Measurements from ENCODE around the gene WSCD2. TPM values are rescaled to one million over a fixed set of nuclear protein-coding genes. Genes with fewer than 3 reads are reported as not detected.

WSCD2 gene
- total and polyA plus RNA-seq, 2 donors (not counting 3 experiments of a cell fraction or from before 2014, with no cell fraction given), result not detected

- Histone ChIP-seq H3K9me1 (replicated peaks; ENCODE audit: control insufficient read depth, extremely low read depth, insufficient read depth, low read length) (no peaks in the 10 kb centered on the region), H3K79me2 (ENCODE audit: control insufficient read depth, insufficient read depth, low read length) (no peaks in the 10 kb centered on the region), H4K20me1 (replicated peaks; ENCODE audit: control insufficient read depth, extremely low read depth, insufficient read depth, low read length) (no peaks in the 10 kb centered on the region), H3K9me3 (replicated peaks; ENCODE audit: control insufficient read depth, insufficient read depth, low read length) (no peaks in the 10 kb centered on the region), H2AFZ (ENCODE audit: low read depth, low read length) (no peak overlapping the region), H3K27me3 (ENCODE audit: control insufficient read depth in 2 of 2, insufficient read depth in 2 of 2, low read length in 2 of 2) (no peaks in the 10 kb centered on the region), H3K9ac (replicated peaks; ENCODE audit: extremely low read depth, insufficient read depth, low read length) (no peak overlapping the region), H3K36me3 (ENCODE audit: control insufficient read depth in 2 of 2, extremely low read depth in 1 of 2, insufficient read depth in 2 of 2, low read length in 2 of 2) (no peaks in the 10 kb centered on the region), H3K4me1 (ENCODE audit: control insufficient read depth, extremely low read depth, insufficient read depth, low read length) (no peaks in the 10 kb centered on the region), H3K4me3 (replicated peaks in 1 of 3; ENCODE audit: insufficient read depth in 1 of 3, low read depth in 1 of 3, low read length in 3 of 3) (no peak overlapping the region), H3K27ac (ENCODE audit: insufficient read depth, low read depth, low read length) (no peak overlapping the region), H3K4me2 (ENCODE audit: insufficient read depth, low read length) (no peak overlapping the region)
- FAIRE-seq (no peak), DNase-seq (ENCODE audit: low read depth, low spot score) (no peak)
- intact Hi-C loops (cut with micrococcal nuclease), result loop anchor here (1.0 kb wide), 1 partner anchor 357 kb away; no protein-coding TSS in a partner anchor
- dilution Hi-C loops (cut with MboI; ENCODE audit: extremely low pct_ligation_motif_present, low sequenced_read_pairs), result no loop called here
- no peak for TF ChIP-seq MYC (IDR thresholded peaks at IDR 0.05; ENCODE audit: low read depth, low read length)
- no peak for TF ChIP-seq POLR2AphosphoS5 (IDR thresholded peaks at IDR 0.05; ENCODE audit: insufficient read depth, low read depth, low read length)
- POLR2A ChIA-PET, result no interaction called here
- CTCF ChIA-PET, result no interaction called here
- BruUV-seq (replicated peaks), result no TSS peak
Observed at GRCh38 chr12:108099778-108100489, 29.2 kb upstream of the WSCD2 start.

- H3K9ac ChIP-seq (replicated peaks; ENCODE audit: extremely low read depth, insufficient read depth, low read length), result no peak overlapping the region
- dilution Hi-C loops (cut with MboI; ENCODE audit: extremely low pct_ligation_motif_present, low sequenced_read_pairs), result no loop called here
- intact Hi-C loops (cut with micrococcal nuclease), result no loop called here
- no peaks in the 10 kb centered on the region for H3K27me3 ChIP-seq (ENCODE audit: control insufficient read depth in 2 of 2, insufficient read depth in 2 of 2, low read length in 2 of 2)
- H3K4me1 ChIP-seq (ENCODE audit: control insufficient read depth, extremely low read depth, insufficient read depth, low read length), result no peaks in the 10 kb centered on the region
- H3K4me2 ChIP-seq (ENCODE audit: insufficient read depth, low read length), result no peak overlapping the region
- no TSS peak for BruUV-seq (replicated peaks)
- ChIA-PET POLR2A (no interaction called here), CTCF (no interaction called here)
- H3K27ac ChIP-seq (ENCODE audit: insufficient read depth, low read depth, low read length), result no peak overlapping the region
- no peak for TF ChIP-seq EZH2 (IDR thresholded peaks at IDR 0.05; ENCODE audit: borderline replicate concordance, low read depth, low read length, severe bottlenecking)
- TF ChIP-seq MYC (IDR thresholded peaks at IDR 0.05; ENCODE audit: low read depth, low read length), result no peak
- TF ChIP-seq GATA2 (IDR thresholded peaks at IDR 0.05; ENCODE audit: insufficient read depth, insufficient read length, low read depth, low read length), result no peak
- no peak for TF ChIP-seq MAX (IDR thresholded peaks at IDR 0.05; ENCODE audit: insufficient read depth, insufficient read length)
- no peak for TF ChIP-seq FOS (IDR thresholded peaks at IDR 0.05; ENCODE audit: borderline replicate concordance, insufficient read depth, low read length)
- TF ChIP-seq POLR2A (IDR thresholded peaks at IDR 0.05; ENCODE audit: low read depth, low read length), result no peak
- TF ChIP-seq CTCF (IDR thresholded peaks at IDR 0.05; ENCODE audit: extremely low read depth in 1 of 2, insufficient read depth in 1 of 2, low read depth in 1 of 2, low read length in 2 of 2), result no peak
- TF ChIP-seq POLR2AphosphoS5 (IDR thresholded peaks at IDR 0.05; ENCODE audit: insufficient read depth, low read depth, low read length), result no peak
- no peak for TF ChIP-seq JUN (IDR thresholded peaks at IDR 0.05; ENCODE audit: borderline replicate concordance, insufficient read depth, insufficient read length, low read depth)
- H3K9me3 ChIP-seq (replicated peaks; ENCODE audit: control insufficient read depth, insufficient read depth, low read length), result no peaks in the 10 kb centered on the region
- FAIRE-seq, result no peak
- H3K9me1 ChIP-seq (replicated peaks; ENCODE audit: control insufficient read depth, extremely low read depth, insufficient read depth, low read length), result no peaks in the 10 kb centered on the region
- H4K20me1 ChIP-seq (replicated peaks; ENCODE audit: control insufficient read depth, extremely low read depth, insufficient read depth, low read length), result no peaks in the 10 kb centered on the region
- H2AFZ ChIP-seq (ENCODE audit: low read depth, low read length), result no peak overlapping the region
- H3K4me3 ChIP-seq (replicated peaks in 1 of 3; ENCODE audit: insufficient read depth in 1 of 3, low read depth in 1 of 3, low read length in 3 of 3), result no peak overlapping the region
- H3K79me2 ChIP-seq (ENCODE audit: control insufficient read depth, insufficient read depth, low read length), result no peaks in the 10 kb centered on the region
- DNase-seq (ENCODE audit: low read depth, low spot score), result no peak
- no peaks in the 10 kb centered on the region for H3K36me3 ChIP-seq (ENCODE audit: control insufficient read depth in 2 of 2, extremely low read depth in 1 of 2, insufficient read depth in 2 of 2, low read length in 2 of 2)
Observed at GRCh38 chr12:108101605-108102175, 27.4 kb upstream of the WSCD2 start.
